Measurements from ENCODE around the gene EFL1. TPM values are rescaled to one million over a fixed set of nuclear protein-coding genes. Genes with fewer than 3 reads are reported as not detected.

The EFL1 gene
- total and polyA plus RNA-seq, 10 of the 15 experiments (the other 5 are each of a cell fraction or from before 2014, with no cell fraction given): 6.2 to 42.3 (median 24.7) TPM

GRCh38 chr15:82093774-82094211, 168.7 kb downstream of the EFL1 start:
- BruUV-seq (replicated peaks): no TSS peak
- RAD21 ChIA-PET (ENCODE audit: unreplicated experiment): no interaction called here
- DNase-seq (ENCODE audit: low read depth, low spot score): no peak

More at GRCh38 chr15:82093774-82094211, 168.7 kb downstream of the EFL1 start:
- Histone ChIP-seq H3K4me3 (no peak overlapping the region), H3K79me2 (ENCODE audit: control insufficient read depth, insufficient read depth, low read length) (no peaks in the 10 kb centered on the region), H3K36me3 (ENCODE audit: control insufficient read depth in 2 of 2, insufficient read depth in 2 of 2, low read length in 1 of 2) (no peaks in the 10 kb centered on the region), H3K9me3 (replicated peaks; ENCODE audit: control insufficient read depth, insufficient read depth, low read length) (no peaks in the 10 kb centered on the region), H3K4me1 (ENCODE audit: control insufficient read depth, insufficient read depth, low read length) (no peaks in the 10 kb centered on the region), H3K27ac (ENCODE audit: control insufficient read depth, insufficient read depth) (no peak overlapping the region), H4K20me1 (ENCODE audit: control insufficient read depth, insufficient read depth) (no peaks in the 10 kb centered on the region), H3K4me2 (ENCODE audit: control insufficient read depth, insufficient read depth) (no peak overlapping the region), H3K9ac (ENCODE audit: control insufficient read depth, insufficient read depth, low read length) (no peak overlapping the region), H2AFZ (ENCODE audit: control insufficient read depth, low read depth, low read length) (no peak overlapping the region), H3K27me3 (replicated peaks in 1 of 2; ENCODE audit: control insufficient read depth in 2 of 2, insufficient read depth in 2 of 2, low read length in 1 of 2) (no peaks in the 10 kb centered on the region; a peak in 1 of 4 replicates)
- intact Hi-C loops (cut with micrococcal nuclease; ENCODE audit: unreplicated experiment): no loop called here
- no peak for TF ChIP-seq POLR2A (IDR thresholded peaks at IDR 0.05; ENCODE audit: low read depth, low read length)
- no peak for TF ChIP-seq TARDBP (IDR thresholded peaks at IDR 0.05; ENCODE audit: borderline replicate concordance)
- no peak for TF ChIP-seq ZBTB4 (CRISPR knock-in tag; IDR thresholded peaks at IDR 0.05)
- TF ChIP-seq NFIC (IDR thresholded peaks at IDR 0.05; ENCODE audit: low read depth, low read length): no peak
- TF ChIP-seq RFX5 (IDR thresholded peaks at IDR 0.05; ENCODE audit: low read depth, low read length): no peak
- TF ChIP-seq HDAC6 (IDR thresholded peaks at IDR 0.05; ENCODE audit: unreplicated experiment): no peak
- TF ChIP-seq CBX3 (IDR thresholded peaks at IDR 0.05; ENCODE audit: borderline replicate concordance, low read depth): no peak
- no peak for TF ChIP-seq IRF4 (IDR thresholded peaks at IDR 0.05; ENCODE audit: low read depth, low read length)
- no peak for TF ChIP-seq PAX5 (IDR thresholded peaks at IDR 0.05; ENCODE audit: borderline replicate concordance, low read depth, low read length)
- no peak for TF ChIP-seq CHD1 (IDR thresholded peaks at IDR 0.05; ENCODE audit: low read depth, low read length)
- no peak for TF ChIP-seq HCFC1 (IDR thresholded peaks at IDR 0.05; ENCODE audit: low read length)
- no peak for TF ChIP-seq JUND (IDR thresholded peaks at IDR 0.05; ENCODE audit: low read depth, low read length)
- no peak for TF ChIP-seq IRF5 (IDR thresholded peaks at IDR 0.05; ENCODE audit: borderline replicate concordance)
- TF ChIP-seq BCL11A (IDR thresholded peaks at IDR 0.05; ENCODE audit: low read depth, low read length): no peak
- no peak for TF ChIP-seq ESRRA (IDR thresholded peaks at IDR 0.05; ENCODE audit: low read length)
- no peak for TF ChIP-seq SRF (IDR thresholded peaks at IDR 0.05; ENCODE audit: low read depth in 2 of 2, low read length in 2 of 2)
- TF ChIP-seq SIX5 (IDR thresholded peaks at IDR 0.05; ENCODE audit: low read depth, low read length, severe bottlenecking): no peak
- ChIA-PET POLR2A (no interaction called here), SMC1A (ENCODE audit: uncharacterized antibody, unreplicated experiment) (no interaction called here), CTCF (no interaction called here)
- in situ Hi-C loops (cut with MboI): no loop called here
- no peak for ATAC-seq
- FAIRE-seq: no peak
- WGBS (ENCODE audit: insufficient coverage, insufficient replicate concordance, low lambda C conversion rate, missing lambda C conversion rate): 70% methylated on average over 13 of the region's 13 CpGs

Measured in GM12878 (cell line).